RWPE2 (cell line): ENCODE results near the gene DEK.

Experiments used
- ATAC-seq: fragments of 200-7000 bp; cut with Tn5 transposase; 3 replicates; pipeline ENCODE4 v1.9.1; 2021; ENCODE audit warnings: low read depth
- DNase-seq: peaks from one replicate; pipeline ENCODE4 v3.0.0-alpha.2; 2020; ENCODE audit warnings: low spot score
- H3K27ac ChIP-seq: fragments of 450-650 bp; 2 replicates; pipeline ENCODE4 v1.5.1; 2017; ENCODE audit warnings: mild to moderate bottlenecking; ENCODE audit not compliant: poor library complexity, severe bottlenecking
- H3K27me3 ChIP-seq: fragments of 250-450 bp; sonication (Bioruptor Pico); 2 replicates; pipeline ENCODE4 v1.5.1; 2021; ENCODE audit warnings: mild to moderate bottlenecking, moderate library complexity; ENCODE audit not compliant: insufficient read depth, poor library complexity, severe bottlenecking
- H3K36me3 ChIP-seq: fragments of 250-450 bp; sonication (Bioruptor Pico); 2 replicates; pipeline ENCODE4 v1.5.1; 2020; ENCODE audit warnings: low read depth, mild to moderate bottlenecking, moderate library complexity
- H3K4me1 ChIP-seq: fragments of 250-450 bp; sonication (Bioruptor Pico); 2 replicates; pipeline ENCODE4 v1.5.1; 2021; ENCODE audit warnings: mild to moderate bottlenecking, moderate library complexity; ENCODE audit not compliant: insufficient read depth, poor library complexity, severe bottlenecking
- H3K4me3 ChIP-seq: fragments of 250-450 bp; sonication (Bioruptor Pico); 2 replicates; pipeline ENCODE4 v1.5.1; 2021; ENCODE audit warnings: mild to moderate bottlenecking, moderate library complexity; ENCODE audit not compliant: severe bottlenecking
- H3K9me3 ChIP-seq: fragments of 250-450 bp; sonication (Bioruptor Pico); 2 replicates; pipeline ENCODE4 v1.5.1; 2021; ENCODE audit warnings: mild to moderate bottlenecking, moderate library complexity; ENCODE audit not compliant: severe bottlenecking
- TF ChIP-seq, protein P1 (sequence below): fragments of 450-650 bp; IDR thresholded peaks from one replicate; pipeline ENCODE4 v1.5.1; 2017; ENCODE audit warnings: mild to moderate bottlenecking, moderate library complexity; ENCODE audit not compliant: poor library complexity, severe bottlenecking

Gene DEK

DNA sequence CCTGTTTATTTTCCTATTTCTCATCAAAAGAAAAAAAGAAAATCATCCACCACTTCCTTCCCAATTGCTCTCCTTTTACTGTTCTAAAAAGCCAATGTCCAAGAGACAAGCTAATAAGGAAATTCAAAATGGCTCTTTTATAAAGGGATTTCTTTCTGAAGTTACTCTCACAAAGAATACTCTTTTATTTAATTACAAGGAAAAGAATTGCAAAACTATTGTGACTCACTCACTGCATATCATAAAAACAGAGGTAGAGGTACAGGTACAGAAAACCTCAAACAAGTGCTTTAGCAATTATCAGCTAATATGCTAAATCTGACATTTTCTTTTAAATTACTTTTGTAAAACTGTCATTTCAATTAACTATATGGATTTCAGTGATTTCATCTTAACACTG lies 18.1 kb downstream of the DEK start:
- DNase-seq: no peak
- ATAC-seq: no peak
- Histone ChIP-seq H3K36me3 (peaks cover 96% of the 10 kb centered on the region), H3K27ac (no peak overlapping the region), H3K4me3 (no peak overlapping the region), H3K27me3 (no peaks in the 10 kb centered on the region), H3K4me1 (peaks cover 32% of the 10 kb centered on the region), H3K9me3 (no peaks in the 10 kb centered on the region)
- TF ChIP-seq, protein P1, sequence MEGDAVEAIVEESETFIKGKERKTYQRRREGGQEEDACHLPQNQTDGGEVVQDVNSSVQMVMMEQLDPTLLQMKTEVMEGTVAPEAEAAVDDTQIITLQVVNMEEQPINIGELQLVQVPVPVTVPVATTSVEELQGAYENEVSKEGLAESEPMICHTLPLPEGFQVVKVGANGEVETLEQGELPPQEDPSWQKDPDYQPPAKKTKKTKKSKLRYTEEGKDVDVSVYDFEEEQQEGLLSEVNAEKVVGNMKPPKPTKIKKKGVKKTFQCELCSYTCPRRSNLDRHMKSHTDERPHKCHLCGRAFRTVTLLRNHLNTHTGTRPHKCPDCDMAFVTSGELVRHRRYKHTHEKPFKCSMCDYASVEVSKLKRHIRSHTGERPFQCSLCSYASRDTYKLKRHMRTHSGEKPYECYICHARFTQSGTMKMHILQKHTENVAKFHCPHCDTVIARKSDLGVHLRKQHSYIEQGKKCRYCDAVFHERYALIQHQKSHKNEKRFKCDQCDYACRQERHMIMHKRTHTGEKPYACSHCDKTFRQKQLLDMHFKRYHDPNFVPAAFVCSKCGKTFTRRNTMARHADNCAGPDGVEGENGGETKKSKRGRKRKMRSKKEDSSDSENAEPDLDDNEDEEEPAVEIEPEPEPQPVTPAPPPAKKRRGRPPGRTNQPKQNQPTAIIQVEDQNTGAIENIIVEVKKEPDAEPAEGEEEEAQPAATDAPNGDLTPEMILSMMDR: no peak

DNA sequence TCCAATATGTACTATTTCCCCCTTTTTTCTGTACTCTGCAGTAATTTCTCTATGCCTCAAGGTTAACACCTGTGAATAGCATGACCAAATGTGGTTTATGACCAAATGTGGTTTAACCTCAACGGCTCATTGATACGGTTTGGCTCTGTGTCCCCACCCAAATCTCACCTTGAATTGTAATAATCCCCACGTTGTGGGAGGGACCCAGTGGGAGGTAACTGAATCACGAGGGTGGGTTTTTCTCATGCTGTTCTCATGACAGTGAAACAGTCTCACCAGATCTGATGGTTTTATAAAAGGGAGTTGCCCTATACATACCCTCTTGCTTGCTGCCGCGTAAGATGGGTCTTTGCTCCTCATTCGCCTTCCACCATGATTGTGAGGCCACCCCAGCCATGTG lies 18.7 kb downstream of the DEK start:
- no peak overlapping the region for H3K4me3 ChIP-seq
- DNase-seq (no peak), ATAC-seq (no peak)
- peaks cover 96% of the 10 kb centered on the region for H3K36me3 ChIP-seq
- H3K4me1 ChIP-seq: peaks cover 32% of the 10 kb centered on the region
- H3K9me3 ChIP-seq: no peaks in the 10 kb centered on the region
- TF ChIP-seq, protein P1: no peak
- H3K27me3 ChIP-seq: no peaks in the 10 kb centered on the region
- no peak overlapping the region for H3K27ac ChIP-seq

DNA sequence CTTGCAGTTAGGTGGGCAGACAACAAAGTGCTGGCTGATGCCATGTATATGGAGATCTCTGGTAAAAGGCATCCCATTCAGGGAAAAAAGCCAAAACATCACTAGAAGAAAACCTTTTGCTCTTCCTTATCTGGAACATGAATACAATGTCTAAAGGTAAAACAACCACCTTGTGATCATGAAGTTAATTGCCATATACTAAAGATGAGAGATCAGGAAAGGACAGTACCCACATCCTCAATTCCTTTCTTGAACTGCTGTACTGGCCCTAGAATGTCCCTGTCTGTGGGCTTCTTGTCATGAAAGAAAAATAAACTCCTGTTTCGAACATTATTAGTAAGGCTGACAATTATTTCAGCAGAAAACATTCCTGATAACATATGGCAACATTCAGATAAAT lies 19.3 kb downstream of the DEK start:
- Histone ChIP-seq H3K27ac (peak overlapping the region; percentile 8), H3K9me3 (no peaks in the 10 kb centered on the region), H3K27me3 (no peaks in the 10 kb centered on the region), H3K4me1 (peaks cover 32% of the 10 kb centered on the region), H3K36me3 (peaks cover 100% of the 10 kb centered on the region), H3K4me3 (no peak overlapping the region)
- DNase-seq: no peak
- no peak for ATAC-seq
- TF ChIP-seq, protein P1: no peak

DNA sequence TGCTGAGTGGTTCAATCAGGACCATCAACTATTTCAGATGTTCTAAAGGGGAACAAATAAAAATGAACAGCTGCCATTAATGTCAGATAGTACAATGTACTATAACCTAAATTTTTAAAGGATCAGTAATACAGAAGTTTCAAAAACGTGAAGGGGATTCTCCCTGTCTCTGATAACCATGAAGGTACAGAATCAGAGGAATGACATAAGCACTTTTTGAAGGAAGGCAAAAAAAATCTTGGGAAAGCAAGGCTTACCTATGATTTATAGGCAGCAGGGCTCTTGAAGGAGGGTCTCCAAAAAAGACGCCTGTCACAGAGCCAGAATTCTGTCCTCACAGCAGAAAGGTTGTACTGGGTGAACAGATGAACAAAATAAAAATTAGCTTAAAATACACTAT lies 20.1 kb downstream of the DEK start:
- ATAC-seq: no peak
- H3K9me3 ChIP-seq: no peaks in the 10 kb centered on the region
- peaks cover 100% of the 10 kb centered on the region for H3K36me3 ChIP-seq
- TF ChIP-seq, protein P1: no peak
- H3K4me3 ChIP-seq: no peak overlapping the region
- peak overlapping the region; percentile 8 for H3K27ac ChIP-seq
- H3K4me1 ChIP-seq: peaks cover 32% of the 10 kb centered on the region
- no peak for DNase-seq
- H3K27me3 ChIP-seq: no peaks in the 10 kb centered on the region

DNA sequence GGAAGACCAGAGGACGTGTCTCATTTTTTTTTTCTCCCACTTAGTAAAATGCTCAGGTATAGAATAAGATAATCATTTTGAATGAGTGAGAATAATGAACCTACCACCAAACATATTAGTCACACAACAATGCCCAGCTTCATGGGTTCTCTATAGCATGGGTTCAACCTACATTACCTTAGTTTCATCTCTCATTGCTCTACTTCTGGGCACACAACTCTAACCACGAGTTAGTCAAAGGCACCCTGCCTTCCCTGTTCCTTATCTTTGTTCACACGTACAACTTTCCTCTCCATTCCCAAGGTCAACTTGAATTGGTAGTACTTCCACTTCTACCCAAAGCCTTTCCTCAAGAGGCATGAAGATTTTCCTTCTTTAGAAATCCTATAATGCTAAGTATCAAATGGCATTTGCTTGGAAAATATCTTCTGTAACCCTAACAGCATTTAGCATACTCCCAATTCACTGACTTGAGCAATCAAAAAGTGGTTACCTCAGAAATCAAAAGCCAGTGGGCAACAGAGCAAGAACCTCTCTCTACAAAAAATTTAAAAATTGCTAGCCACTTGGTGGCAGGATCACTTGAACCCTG lies 20.9 kb downstream of the DEK start:
- H3K9me3 ChIP-seq: no peaks in the 10 kb centered on the region

More for the DNA sequence above, 20.9 kb downstream of the DEK start:
- H3K27ac ChIP-seq: peak overlapping the region; percentile 38
- peaks cover 98% of the 10 kb centered on the region for H3K36me3 ChIP-seq
- ATAC-seq (no peak), DNase-seq (no peak)
- no peaks in the 10 kb centered on the region for H3K27me3 ChIP-seq
- H3K4me3 ChIP-seq: no peak overlapping the region
- TF ChIP-seq, protein P1: no peak
- H3K4me1 ChIP-seq: peaks cover 32% of the 10 kb centered on the region
